ENCODE measurements around the gene ATXN1.

Gene ATXN1

GRCh38 chr6:16741112-16742016, 19.9 kb downstream of the ATXN1 start:
- DNase-seq, result no peak

- DNase-seq, result no peak
Observed at GRCh38 chr6:16740097-16740496, 21.2 kb downstream of the ATXN1 start.

GRCh38 chr6:16739329-16739801, 21.9 kb downstream of the ATXN1 start:
- no peak for DNase-seq

- no peak for DNase-seq
Observed at GRCh38 chr6:16737925-16738324, 23.3 kb downstream of the ATXN1 start.

GRCh38 chr6:16736856-16737775, 24.1 kb downstream of the ATXN1 start:
- no peak for DNase-seq

- no peak for DNase-seq
Observed at GRCh38 chr6:16735014-16735413, 26.2 kb downstream of the ATXN1 start.

- DNase-seq, result no peak
Observed at GRCh38 chr6:16733085-16733484, 28.2 kb downstream of the ATXN1 start.

- DNase-seq, result no peak
Observed at GRCh38 chr6:16731478-16732051, 29.7 kb downstream of the ATXN1 start.

GRCh38 chr6:16730738-16731477, 30.4 kb downstream of the ATXN1 start:
- no peak for DNase-seq

GRCh38 chr6:16729744-16730143, 31.5 kb downstream of the ATXN1 start:
- no peak for DNase-seq

- no peak for DNase-seq
Observed at GRCh38 chr6:16729183-16729691, 32.0 kb downstream of the ATXN1 start.

GRCh38 chr6:16728513-16729182, 32.6 kb downstream of the ATXN1 start:
- DNase-seq, result no peak

GRCh38 chr6:16727996-16728395, 33.3 kb downstream of the ATXN1 start:
- DNase-seq, result no peak

GRCh38 chr6:16725145-16725864, 36.0 kb downstream of the ATXN1 start:
- DNase-seq, result no peak

- DNase-seq, result no peak
Observed at GRCh38 chr6:16723826-16724225, 37.4 kb downstream of the ATXN1 start.

- no peak for DNase-seq
Observed at GRCh38 chr6:16723402-16723801, 37.9 kb downstream of the ATXN1 start.

- DNase-seq, result no peak
Observed at GRCh38 chr6:16722630-16723029, 38.6 kb downstream of the ATXN1 start.

GRCh38 chr6:16721977-16722376, 39.3 kb downstream of the ATXN1 start:
- DNase-seq, result no peak

- DNase-seq, result no peak
Observed at GRCh38 chr6:16720861-16721260, 40.4 kb downstream of the ATXN1 start.

- no peak for DNase-seq
Observed at GRCh38 chr6:16719488-16719887, 41.8 kb downstream of the ATXN1 start.

- DNase-seq, result no peak
Observed at GRCh38 chr6:16718356-16718755, 42.9 kb downstream of the ATXN1 start.

Data from SHP77 treated with DMSO at 0.1 percent for 48 hours (cell line).